IPS DF 4.7 (cell line): ENCODE results near the gene ECE1.
"Not testable (repeated sequence)": the region's sequence is repeated elsewhere in the genome, so short reads cannot be mapped to it uniquely, and the experiment has no call there.

Experiments used
- DNase-seq: peaks from one replicate; pipeline ENCODE4 v3.0.0-alpha.2; 2013; ENCODE audit warnings: low spot score; ENCODE audit errors: extremely low read depth

Gene ECE1

GRCh38 chr1:21188235-21188634, 102.0 kb downstream of the ECE1 start:
- DNase-seq: no peak

- no peak for DNase-seq
These were observed 105.0 kb downstream of the ECE1 start for GRCh38 chr1:21185221-21185731.

GRCh38 chr1:21184276-21184675, 106.0 kb downstream of the ECE1 start:
- DNase-seq: no peak

GRCh38 chr1:21182181-21182731, 108.0 kb downstream of the ECE1 start:
- no peak for DNase-seq

- not testable (repeated sequence) for DNase-seq
These were observed 112.0 kb downstream of the ECE1 start for GRCh38 chr1:21178271-21178670.

- peak; percentile 88 for DNase-seq
These were observed 113.4 kb downstream of the ECE1 start, which contains the start of gene EIF4G3 for GRCh38 chr1:21176586-21177555. Gene EIF4G3 (minus strand): TSS chr1:21176897. CDS start chr1:21002742, 174,155 bp downstream.

GRCh38 chr1:21175670-21176581, 114.3 kb downstream of the ECE1 start:
- DNase-seq: no peak

GRCh38 chr1:21175324-21175669, 115.0 kb downstream of the ECE1 start:
- DNase-seq: no peak

GRCh38 chr1:21174654-21175323, 115.5 kb downstream of the ECE1 start:
- DNase-seq: no peak

- DNase-seq: no peak
These were observed 116.0 kb downstream of the ECE1 start for GRCh38 chr1:21174230-21174629.

GRCh38 chr1:21173096-21173495, 117.2 kb downstream of the ECE1 start:
- not testable (repeated sequence) for DNase-seq

- not testable (repeated sequence) for DNase-seq
These were observed 119.4 kb downstream of the ECE1 start for GRCh38 chr1:21170837-21171236.

- no peak for DNase-seq
These were observed 121.8 kb downstream of the ECE1 start for GRCh38 chr1:21168444-21168843.
